Thyroid gland (tissue), 4 donors: Measurements from ENCODE around the gene FCN3.

Experiments used
- CTCF ChIP-seq, 6 experiments: fragments of 200-600 bp in 3 of 6; fragments of 450-650 bp in 3 of 6; sonication (generic) in 3 of 6; IDR thresholded peaks; one replicate each; pipeline ENCODE4 v1.5.1; 2016 to 2019; ENCODE audit warnings: antibody characterized with exemption in 6 of 6, mild to moderate bottlenecking in 2 of 6, inconsistent platforms in 1 of 6, moderate library complexity in 1 of 6
- POLR2A ChIP-seq, 2 donors: fragments of 450-650 bp; IDR thresholded peaks; one replicate each; pipeline ENCODE4 v1.6.1; 2017; ENCODE audit warnings: antibody characterized with exemption in 2 of 2, mild to moderate bottlenecking in 2 of 2, moderate library complexity in 1 of 2

GRCh38 chr1:27383661-27384060 is 9.0 kb upstream of the FCN3 start:
- TF ChIP-seq CTCF (IDR thresholded peaks at IDR 0.05) (no peak), POLR2A (IDR thresholded peaks at IDR 0.05) (no peak)
